HepG2 (cell line): ENCODE measurements around the gene CST8. TPM values are rescaled to one million over a fixed set of nuclear protein-coding genes. Genes with fewer than 3 reads are reported as not detected.

Experiments used
- CENPBD1 ChIP-seq: sonication (generic); formaldehyde crosslinking; IDR thresholded peaks from 2 replicates; pipeline ENCODE4 v1.8.0; 2022; ENCODE audit warnings: missing genetic modification reagents, low read depth, mild to moderate bottlenecking, borderline replicate concordance
- CREM ChIP-seq, 2 experiments: sonication (generic) in 1 of 2; formaldehyde crosslinking in 1 of 2; IDR thresholded peaks; 2 replicates each; pipeline versions ENCODE4 v1.4.0 to v1.6.1; 2016 to 2020; ENCODE audit warnings: antibody characterized with exemption in 1 of 2, mild to moderate bottlenecking in 1 of 2, missing genetic modification reagents in 1 of 2
- FOXK2 ChIP-seq: fragments of 450-650 bp; IDR thresholded peaks from 2 replicates; pipeline ENCODE4 v1.6.1; 2016
- FOXP4 ChIP-seq: sonication (generic); formaldehyde crosslinking; IDR thresholded peaks from 2 replicates; pipeline ENCODE4 v1.4.0; 2020; ENCODE audit warnings: missing genetic modification reagents
- GMEB1 ChIP-seq: sonication (generic); formaldehyde crosslinking; IDR thresholded peaks from 2 replicates; pipeline ENCODE4 v1.5.1; 2020; ENCODE audit warnings: missing genetic modification reagents, mild to moderate bottlenecking, borderline replicate concordance
- IKZF1 ChIP-seq: fragments of 450-650 bp; IDR thresholded peaks from 2 replicates; pipeline ENCODE4 v1.7.1; 2016
- MXD3 ChIP-seq: IDR thresholded peaks from 2 replicates; pipeline ENCODE4 v1.6.1; 2016; ENCODE audit warnings: mild to moderate bottlenecking, missing biosample characterization, missing genetic modification reagents
- MYPOP ChIP-seq: sonication (generic); formaldehyde crosslinking; IDR thresholded peaks from 2 replicates; pipeline ENCODE4 v1.8.1; 2023; ENCODE audit warnings: mild to moderate bottlenecking, moderate library complexity, missing genetic modification reagents
- NRL ChIP-seq: sonication (generic); formaldehyde crosslinking; IDR thresholded peaks from 2 replicates; pipeline ENCODE4 v1.5.0; 2020; ENCODE audit warnings: missing genetic modification reagents, mild to moderate bottlenecking, moderate library complexity, borderline replicate concordance
- POLR2A ChIP-seq, 2 experiments: IDR thresholded peaks; 2 replicates each; pipeline ENCODE4 v1.6.1; 2011; ENCODE audit warnings: low read depth in 2 of 2, low read length in 2 of 2, mild to moderate bottlenecking in 1 of 2, moderate library complexity in 1 of 2; ENCODE audit not compliant: insufficient read depth in 1 of 2
- PRPF4 ChIP-seq: fragments of 200-400 bp; formaldehyde crosslinking; IDR thresholded peaks from 2 replicates; pipeline ENCODE4 v1.6.1; 2016; ENCODE audit warnings: low read length, low read depth; ENCODE audit not compliant: poor library complexity, severe bottlenecking
- SETDB1 ChIP-seq: sonication (generic); formaldehyde crosslinking; IDR thresholded peaks from 2 replicates; pipeline ENCODE4 v1.5.1; 2020; ENCODE audit warnings: missing genetic modification reagents, mild to moderate bottlenecking, borderline replicate concordance
- TBX3 ChIP-seq: fragments of 450-650 bp; IDR thresholded peaks from 2 replicates; pipeline ENCODE4 v1.6.1; 2017; ENCODE audit warnings: antibody characterized with exemption, mild to moderate bottlenecking, inconsistent platforms, borderline replicate concordance
- ZBTB33 ChIP-seq: sonication (generic); formaldehyde crosslinking; IDR thresholded peaks from 2 replicates; pipeline ENCODE4 v1.4.0; 2020; ENCODE audit warnings: missing genetic modification reagents
- ZBTB7B ChIP-seq: sonication (generic); formaldehyde crosslinking; IDR thresholded peaks from 2 replicates; pipeline ENCODE4 v1.4.0; 2020; ENCODE audit warnings: missing genetic modification reagents
- ZNF251 ChIP-seq: sonication (generic); formaldehyde crosslinking; IDR thresholded peaks from 2 replicates; pipeline ENCODE4 v1.9.0; 2021; ENCODE audit warnings: mild to moderate bottlenecking, missing genetic modification reagents
- ZNF574 ChIP-seq: sonication (generic); formaldehyde crosslinking; IDR thresholded peaks from 2 replicates; pipeline ENCODE4 v1.4.0; 2020; ENCODE audit warnings: missing genetic modification reagents
- polyA plus RNA-seq, 8 experiments: library from polyadenylated mRNA; depleted of rRNA in 3 of 8; stranded (reverse) in 7 of 8; unstranded in 1 of 8; fragments of >200 nt; fragmentation: Illumina TruSeq in 4 of 8; extraction: Trizol in 4 of 8; gene quantifications; 2 replicates each; pipeline versions ENCODE4 v1.2.1 to v1.2.3, GENCODE V29; 2011 to 2016; ENCODE audit warnings: low read depth in 4 of 8, missing spikeins in 1 of 8, mixed read lengths in 1 of 8; ENCODE audit not compliant: insufficient read depth in 1 of 8
- total RNA-seq, 5 experiments: library from RNA; depleted of rRNA; stranded (reverse); fragments of >200 nt; fragmentation: Illumina TruSeq; extraction: Trizol; gene quantifications; 2 replicates each; pipeline ENCODE4 v1.2.3, GENCODE V29; 2016; ENCODE audit warnings: low read depth in 1 of 5

CST8 gene
- total and polyA plus RNA-seq, 2 of the 13 experiments (the other 11 are each of a cell fraction or from before 2014, with no cell fraction given) = not detected

GRCh38 chr20:23476015-23476754, 14.7 kb upstream of the CST8 start (continued):
- TF ChIP-seq FOXP4 (CRISPR knock-in tag) = no peak
- TF ChIP-seq ZBTB33 (CRISPR knock-in tag) = no peak
- TF ChIP-seq TBX3 = no peak
- no peak for TF ChIP-seq ZBTB7B (CRISPR knock-in tag)
- no peak for TF ChIP-seq ZNF574 (CRISPR knock-in tag)
- TF ChIP-seq FOXK2 = peak; percentile 32; the same call in 1 of the 2 replicates
- no peak for TF ChIP-seq MXD3 (CRISPR knock-in tag)
- TF ChIP-seq ZNF251 (CRISPR knock-in tag) = no peak
- no peak for TF ChIP-seq PRPF4
- TF ChIP-seq NRL (CRISPR knock-in tag) = no peak
- no peak for TF ChIP-seq POLR2A (IDR thresholded peaks at IDR 0.05; ENCODE audit: insufficient read depth in 1 of 2, low read depth in 2 of 2, low read length in 2 of 2)
- TF ChIP-seq IKZF1 = peak; percentile 94
- TF ChIP-seq CREM (IDR thresholded peaks at IDR 0.05) = no peak
- TF ChIP-seq CREM (CRISPR knock-in tag; IDR thresholded peaks at IDR 0.05) = no peak
- no peak for TF ChIP-seq MYPOP (CRISPR knock-in tag)
- no peak for TF ChIP-seq GMEB1 (CRISPR knock-in tag)
- TF ChIP-seq CENPBD1 (CRISPR knock-in tag) = no peak
- no peak for TF ChIP-seq SETDB1
